GM18526 (cell line): ENCODE data around the gene INTS1.

Experiments
- POLR2A ChIP-seq: IDR thresholded peaks from 3 replicates; pipeline ENCODE4 v1.6.1; 2011; ENCODE audit not compliant: insufficient read length; ENCODE audit errors: extremely low read depth

Gene INTS1

GRCh38 chr7:1421020-1421790 is 83.0 kb downstream of the INTS1 start:
- TF ChIP-seq POLR2A: no peak
